HEK293 (cell line): ENCODE results near the gene TMEM259.

Experiments
- GLIS1 ChIP-seq: fragments of 450-650 bp; formaldehyde crosslinking; IDR thresholded peaks from 2 replicates; pipeline ENCODE4 v1.5.1; 2016; ENCODE audit warnings: missing biosample characterization, missing genetic modification characterization
- HIC1 ChIP-seq: fragments of 450-650 bp; formaldehyde crosslinking; IDR thresholded peaks from 2 replicates; pipeline ENCODE4 v1.5.1; 2016; ENCODE audit warnings: missing biosample characterization, missing genetic modification characterization
- INSM2 ChIP-seq: fragments of 450-650 bp; formaldehyde crosslinking; IDR thresholded peaks from 2 replicates; pipeline ENCODE4 v1.5.1; 2016; ENCODE audit warnings: missing biosample characterization, missing genetic modification characterization
- KLF16 ChIP-seq: fragments of 450-650 bp; formaldehyde crosslinking; IDR thresholded peaks from 2 replicates; pipeline ENCODE4 v1.5.1; 2017; ENCODE audit warnings: missing biosample characterization, missing genetic modification characterization
- OVOL3 ChIP-seq: fragments of 450-650 bp; formaldehyde crosslinking; IDR thresholded peaks from 2 replicates; pipeline ENCODE4 v1.5.1; 2016; ENCODE audit warnings: missing biosample characterization, missing genetic modification characterization
- REST ChIP-seq: fragments of 450-650 bp; formaldehyde crosslinking; IDR thresholded peaks from 2 replicates; pipeline ENCODE4 v1.5.1; 2016; ENCODE audit warnings: missing biosample characterization, missing genetic modification characterization
- SP3 ChIP-seq: fragments of 450-650 bp; formaldehyde crosslinking; IDR thresholded peaks from 2 replicates; pipeline ENCODE4 v1.5.1; 2016; ENCODE audit warnings: missing biosample characterization, missing genetic modification characterization
- ZFHX2 ChIP-seq: fragments of 450-650 bp; formaldehyde crosslinking; conservative IDR thresholded peaks from 2 replicates; pipeline ENCODE4 v1.5.1; 2016; ENCODE audit warnings: missing biosample characterization, missing genetic modification characterization
- ZFP37 ChIP-seq: fragments of 450-650 bp; formaldehyde crosslinking; IDR thresholded peaks from 2 replicates; pipeline ENCODE4 v1.5.1; 2016; ENCODE audit warnings: missing biosample characterization, missing genetic modification characterization
- ZFP41 ChIP-seq: fragments of 450-650 bp; formaldehyde crosslinking; IDR thresholded peaks from 2 replicates; pipeline ENCODE4 v1.5.1; 2016; ENCODE audit warnings: missing biosample characterization, missing genetic modification characterization, borderline replicate concordance
- ZNF146 ChIP-seq: fragments of 450-650 bp; formaldehyde crosslinking; IDR thresholded peaks from 2 replicates; pipeline ENCODE4 v1.5.1; 2016; ENCODE audit warnings: missing biosample characterization, missing genetic modification characterization
- ZNF148 ChIP-seq: fragments of 450-650 bp; formaldehyde crosslinking; IDR thresholded peaks from 2 replicates; pipeline ENCODE4 v1.5.0; 2017; ENCODE audit warnings: missing biosample characterization, missing genetic modification characterization, borderline replicate concordance
- ZNF16 ChIP-seq: fragments of 450-650 bp; formaldehyde crosslinking; IDR thresholded peaks from 2 replicates; pipeline ENCODE4 v1.5.1; 2016; ENCODE audit warnings: low read depth, missing biosample characterization, missing genetic modification characterization
- ZNF214 ChIP-seq: fragments of 450-650 bp; formaldehyde crosslinking; IDR thresholded peaks from 2 replicates; pipeline ENCODE4 v1.5.1; 2017; ENCODE audit warnings: missing biosample characterization, mild to moderate bottlenecking, missing genetic modification characterization, borderline replicate concordance
- ZNF510 ChIP-seq: fragments of 450-650 bp; formaldehyde crosslinking; IDR thresholded peaks from 2 replicates; pipeline ENCODE4 v1.5.1; 2018; ENCODE audit warnings: mild to moderate bottlenecking, missing genetic modification characterization, missing biosample characterization; ENCODE audit not compliant: insufficient replicate concordance
- ZNF580 ChIP-seq: fragments of 450-650 bp; formaldehyde crosslinking; IDR thresholded peaks from 2 replicates; pipeline ENCODE4 v1.5.1; 2016; ENCODE audit warnings: missing biosample characterization, missing genetic modification characterization
- ZNF639 ChIP-seq: fragments of 450-650 bp; formaldehyde crosslinking; IDR thresholded peaks from 2 replicates; pipeline ENCODE4 v1.5.1; 2016; ENCODE audit warnings: missing biosample characterization, missing genetic modification characterization
- ZNF658 ChIP-seq: fragments of 450-650 bp; formaldehyde crosslinking; IDR thresholded peaks from 2 replicates; pipeline ENCODE4; 2016; ENCODE audit warnings: missing biosample characterization, missing genetic modification characterization
- ZNF660 ChIP-seq: fragments of 450-650 bp; IDR thresholded peaks from 2 replicates; pipeline ENCODE4 v1.5.1; 2018; ENCODE audit warnings: missing biosample characterization, mild to moderate bottlenecking, missing genetic modification characterization
- ZNF692 ChIP-seq: fragments of 450-650 bp; formaldehyde crosslinking; IDR thresholded peaks from 2 replicates; pipeline ENCODE4 v1.5.1; 2016; ENCODE audit warnings: missing biosample characterization, missing genetic modification characterization
- ZNF777 ChIP-seq: fragments of 450-650 bp; formaldehyde crosslinking; IDR thresholded peaks from 2 replicates; pipeline ENCODE4 v1.5.1; 2017; ENCODE audit warnings: missing biosample characterization, missing genetic modification characterization, borderline replicate concordance
- ZNF830 ChIP-seq: fragments of 450-650 bp; IDR thresholded peaks from 2 replicates; pipeline ENCODE4 v1.5.0; 2018; ENCODE audit warnings: missing biosample characterization, missing genetic modification characterization, low read depth, mild to moderate bottlenecking, moderate library complexity
- ZNF837 ChIP-seq: fragments of 450-650 bp; formaldehyde crosslinking; IDR thresholded peaks from 2 replicates; pipeline ENCODE4 v1.5.1; 2016; ENCODE audit warnings: missing biosample characterization, missing genetic modification characterization

TMEM259 gene

GRCh38 chr19:984165-984967 lies 36.6 kb downstream of the TMEM259 start, which contains the start of gene WDR18 (continued):
- TF ChIP-seq ZNF777 (peak; percentile 98), ZNF16 (tag by site-specific recombination) (peak; percentile 43; the same call in 1 of the 2 replicates), ZNF660 (tag by site-specific recombination) (peak; percentile 65; the same call in 1 of the 2 replicates), ZNF692 (tag by site-specific recombination) (peak; percentile 79; the same call in 1 of the 2 replicates), HIC1 (tag by site-specific recombination) (no peak), ZNF214 (no peak), KLF16 (peak; percentile 89), ZNF580 (peak; percentile 77), ZFHX2 (0 out of 2 replicates have a peak, but pooled peaks have one; percentile 10), GLIS1 (peak; percentile 81), ZNF146 (tag by site-specific recombination) (0 out of 2 replicates have a peak, but pooled peaks have one; percentile 46), ZNF510 (tag by site-specific recombination) (no peak), ZNF148 (tag by site-specific recombination) (no peak), REST (tag by site-specific recombination) (peak; percentile 66), INSM2 (peak; percentile 65; the same call in 1 of the 2 replicates), ZNF837 (tag by site-specific recombination) (no peak), ZNF830 (tag by site-specific recombination) (no peak), OVOL3 (tag by site-specific recombination) (no peak), ZFP37 (tag by site-specific recombination) (no peak), ZNF639 (tag by site-specific recombination) (peak; percentile 95), ZNF658 (tag by site-specific recombination) (no peak), ZFP41 (tag by site-specific recombination) (no peak), SP3 (tag by site-specific recombination) (peak; percentile 86)
